HL-60 (cell line): ENCODE results near the gene RAB11FIP5.

ENCODE experiments used
- DNase-seq, 2 experiments: peaks; one replicate each; pipeline ENCODE4 v3.0.0-alpha.2; 2010 to 2020; ENCODE audit warnings: low read depth in 1 of 2, low spot score in 1 of 2
- H3K27ac ChIP-seq: fragments of 250-450 bp; sonication (Bioruptor Pico); replicated peaks from 2 replicates; pipeline ENCODE4 v1.5.1; 2020; ENCODE audit warnings: mild to moderate bottlenecking, moderate library complexity
- H3K27me3 ChIP-seq: fragments of 250-450 bp; sonication (Bioruptor Pico); 2 replicates; pipeline ENCODE4 v1.5.1; 2021; ENCODE audit warnings: mild to moderate bottlenecking, moderate library complexity; ENCODE audit not compliant: insufficient read depth, poor library complexity, severe bottlenecking
- H3K4me3 ChIP-seq: replicated peaks from 2 replicates; pipeline ENCODE4 v1.5.1; 2011; ENCODE audit warnings: mild to moderate bottlenecking, control low read depth, low read length; ENCODE audit not compliant: insufficient read depth
- CTCF ChIP-seq: IDR thresholded peaks from one replicate; pipeline ENCODE4 v1.5.1; 2011; ENCODE audit warnings: low read length, control low read depth, inconsistent platforms; ENCODE audit not compliant: insufficient read depth
- GABPA ChIP-seq: IDR thresholded peaks from 2 replicates; pipeline ENCODE4 v1.6.1; 2012; ENCODE audit warnings: low read depth
- POLR2AphosphoS5 ChIP-seq: IDR thresholded peaks from 2 replicates; pipeline ENCODE4 v1.6.1; 2012; ENCODE audit warnings: low read depth
- REST ChIP-seq: IDR thresholded peaks from 2 replicates; pipeline ENCODE4 v1.6.1; 2012; ENCODE audit warnings: low read depth; ENCODE audit not compliant: insufficient replicate concordance
- SPI1 ChIP-seq: IDR thresholded peaks from 2 replicates; pipeline ENCODE4 v1.6.1; 2012; ENCODE audit warnings: low read depth, mild to moderate bottlenecking, borderline replicate concordance

RAB11FIP5 gene

GRCh38 chr2:73036766-73037165 lies 76.0 kb downstream of the RAB11FIP5 start:
- TF ChIP-seq REST = peak; percentile 28
- no peak for TF ChIP-seq POLR2AphosphoS5
- Histone ChIP-seq H3K27me3 (no peaks in the 10 kb centered on the region), H3K27ac (peak overlapping the region; percentile 88), H3K4me3 (no peak overlapping the region)
- DNase-seq = peak in 1 of 2 experiments; percentile 45

- Histone ChIP-seq H3K27me3 (no peaks in the 10 kb centered on the region), H3K4me3 (no peak overlapping the region), H3K27ac (peak overlapping the region; percentile 88)
- no peak for TF ChIP-seq REST
- no peak for TF ChIP-seq GABPA
- no peak for TF ChIP-seq SPI1
- no peak for TF ChIP-seq CTCF
- no peak for TF ChIP-seq POLR2AphosphoS5
- peak in 1 of 2 experiments; percentile 58 for DNase-seq
These were observed 76.6 kb downstream of the RAB11FIP5 start for GRCh38 chr2:73035899-73036711.

- peak; percentile 96 for TF ChIP-seq POLR2AphosphoS5
- TF ChIP-seq GABPA = peak; percentile 7; the same call in 1 of the 2 replicates
- TF ChIP-seq CTCF = no peak
- TF ChIP-seq REST = peak; percentile 47
- peak; percentile 81; the same call in 1 of the 2 replicates for TF ChIP-seq SPI1
- Histone ChIP-seq H3K27me3 (no peaks in the 10 kb centered on the region), H3K4me3 (peak overlapping the region; percentile 4; the same call in 1 of the 2 replicates), H3K27ac (peak overlapping the region; percentile 88)
- DNase-seq = peak; percentile 93 to 96
These were observed 77.9 kb downstream of the RAB11FIP5 start for GRCh38 chr2:73034661-73035375.
